CD4-positive, alpha-beta T cell treated with Interleukin-15 for 1 hour (primary cell): ENCODE measurements around the gene PGAP6.
"Not testable (repeated sequence)": the region's sequence is repeated elsewhere in the genome, so short reads cannot be mapped to it uniquely, and the experiment has no call there.

ENCODE experiments used
- DNase-seq: peaks from one replicate; pipeline ENCODE4 v3.0.0-alpha.2; 2020

PGAP6 gene

GRCh38 chr16:363766-364490, 17.9 kb downstream of the PGAP6 start:
- DNase-seq = no peak

GRCh38 chr16:363110-363765, 18.5 kb downstream of the PGAP6 start:
- DNase-seq = no peak

GRCh38 chr16:362702-362999, 19.1 kb downstream of the PGAP6 start:
- DNase-seq = not testable (repeated sequence)

- peak; percentile 75 for DNase-seq
These were observed 19.7 kb downstream of the PGAP6 start for GRCh38 chr16:361872-362701.

GRCh38 chr16:361341-361871, 20.4 kb downstream of the PGAP6 start:
- no peak for DNase-seq

- no peak for DNase-seq
These were observed 21.0 kb downstream of the PGAP6 start for GRCh38 chr16:360698-361336.

GRCh38 chr16:359871-360697, 21.7 kb downstream of the PGAP6 start:
- no peak for DNase-seq

GRCh38 chr16:359067-359763, 22.6 kb downstream of the PGAP6 start:
- no peak for DNase-seq

- DNase-seq = no peak
These were observed 25.0 kb downstream of the PGAP6 start for GRCh38 chr16:356741-357140.

- DNase-seq = peak; percentile 60
These were observed 26.8 kb downstream of the PGAP6 start for GRCh38 chr16:354971-355461.

- DNase-seq = no peak
These were observed 27.4 kb downstream of the PGAP6 start for GRCh38 chr16:354291-354881.

GRCh38 chr16:353404-354290, 28.1 kb downstream of the PGAP6 start:
- DNase-seq = no peak

GRCh38 chr16:352547-353403, 29.0 kb downstream of the PGAP6 start, which contains the start of gene AXIN1:
TSS of gene AXIN1 (minus strand) at chr16:352723. CDS start at chr16:347025, 5,698 bp downstream.
- DNase-seq = peak; percentile 99

- peak; percentile 23 for DNase-seq
These were observed 29.8 kb downstream of the PGAP6 start for GRCh38 chr16:351804-352520.

- no peak for DNase-seq
These were observed 31.6 kb downstream of the PGAP6 start for GRCh38 chr16:350203-350602.

- no peak for DNase-seq
These were observed 32.6 kb downstream of the PGAP6 start for GRCh38 chr16:349211-349610.

GRCh38 chr16:348495-348894, 33.3 kb downstream of the PGAP6 start:
- not testable (repeated sequence) for DNase-seq

GRCh38 chr16:347203-347602, 34.6 kb downstream of the PGAP6 start:
- DNase-seq = no peak
